GM23338 (cell line): Measurements from ENCODE around the gene MSS51. TPM values are rescaled to one million over a fixed set of nuclear protein-coding genes. Genes with fewer than 3 reads are reported as not detected.

Experiments
- ATAC-seq: fragments of 200-7000 bp; cut with Tn5 transposase; 3 replicates; pipeline ENCODE4 v1.9.1; 2020
- DNase-seq: peaks from one replicate; pipeline ENCODE4 v3.0.0-alpha.2; 2015; ENCODE audit warnings: low spot score
- H2AFZ ChIP-seq: fragments of 200-600 bp; sonication (generic); 2 replicates; pipeline ENCODE4 v1.8.0; 2016; ENCODE audit warnings: antibody characterized with exemption, mild to moderate bottlenecking, moderate library complexity
- H3F3A ChIP-seq: fragments of 200-600 bp; sonication (generic); replicated peaks from 2 replicates; pipeline ENCODE4 v1.8.0; 2017; ENCODE audit warnings: antibody characterized with exemption, mixed run types, low read depth
- H3K27ac ChIP-seq: fragments of 200-600 bp; sonication (generic); 2 replicates; pipeline ENCODE4 v1.6.1; 2016; ENCODE audit warnings: low read depth
- H3K27me3 ChIP-seq: fragments of 200-600 bp; sonication (generic); 2 replicates; pipeline ENCODE4 v1.8.0; 2016; ENCODE audit warnings: mild to moderate bottlenecking, mixed run types, moderate library complexity; ENCODE audit not compliant: insufficient read depth
- H3K36me3 ChIP-seq: fragments of 200-600 bp; sonication (generic); 2 replicates; pipeline ENCODE4 v1.8.0; 2016; ENCODE audit warnings: mild to moderate bottlenecking; ENCODE audit not compliant: insufficient read depth
- H3K4me1 ChIP-seq: fragments of 200-600 bp; sonication (generic); 2 replicates; pipeline ENCODE4 v1.8.0; 2016; ENCODE audit warnings: mild to moderate bottlenecking, moderate library complexity; ENCODE audit not compliant: insufficient read depth
- H3K4me2 ChIP-seq: fragments of 200-600 bp; sonication (generic); 2 replicates; pipeline ENCODE4 v1.7.1; 2017; ENCODE audit warnings: mixed run types
- H3K4me3 ChIP-seq: fragments of 200-600 bp; sonication (generic); 2 replicates; pipeline ENCODE4 v1.6.1; 2016; ENCODE audit warnings: mixed run types
- H3K79me2 ChIP-seq: fragments of 200-600 bp; sonication (generic); replicated peaks from 2 replicates; pipeline ENCODE4 v1.8.0; 2017; ENCODE audit warnings: mild to moderate bottlenecking; ENCODE audit not compliant: insufficient read depth
- H3K9me2 ChIP-seq: fragments of 200-600 bp; sonication (generic); 2 replicates; pipeline ENCODE4 v1.8.0; 2017; ENCODE audit not compliant: insufficient read depth
- H4K20me1 ChIP-seq: fragments of 200-600 bp; sonication (generic); replicated peaks from 2 replicates; pipeline ENCODE4 v1.8.0; 2017; ENCODE audit warnings: mild to moderate bottlenecking; ENCODE audit not compliant: insufficient read depth
- H3K27ac Mint-ChIP-seq: 2 replicates; pipeline ENCODE4 v1.8.0; 2020; ENCODE audit warnings: inconsistent platforms, mild to moderate bottlenecking, moderate library complexity, mixed read lengths
- H3K27me3 Mint-ChIP-seq: 3 replicates; pipeline ENCODE4 v1.8.0; 2022; ENCODE audit warnings: low read depth, mild to moderate bottlenecking, moderate library complexity, mixed read lengths, inconsistent platforms; ENCODE audit not compliant: insufficient read depth, poor library complexity
- H3K36me3 Mint-ChIP-seq: 3 replicates; pipeline ENCODE4 v1.8.0; 2021; ENCODE audit warnings: low read depth, mild to moderate bottlenecking, inconsistent platforms, moderate library complexity, mixed read lengths
- H3K4me1 Mint-ChIP-seq: 3 replicates; pipeline ENCODE4 v1.8.0; 2020; ENCODE audit warnings: mild to moderate bottlenecking, inconsistent platforms, mixed read lengths
- H3K4me3 Mint-ChIP-seq: 3 replicates; pipeline ENCODE4 v1.8.0; 2021; ENCODE audit warnings: moderate library complexity, mild to moderate bottlenecking, inconsistent platforms, mixed read lengths
- H3K9me3 Mint-ChIP-seq: 3 replicates; pipeline ENCODE4 v1.8.0; 2020; ENCODE audit warnings: moderate library complexity, mild to moderate bottlenecking, inconsistent platforms, mixed read lengths
- CREB1 ChIP-seq: fragments of 250-450 bp; sonication (Bioruptor Pico); IDR thresholded peaks from 2 replicates; pipeline ENCODE4 v1.5.0; 2020; ENCODE audit warnings: low read depth, mild to moderate bottlenecking, moderate library complexity
- ETS1 ChIP-seq: IDR thresholded peaks from 2 replicates; pipeline ENCODE4 v1.6.1; 2016; ENCODE audit warnings: antibody characterized with exemption
- EZH2 ChIP-seq: fragments of 200-600 bp; sonication (generic); IDR thresholded peaks from one replicate; pipeline ENCODE4 v1.8.0; 2017; ENCODE audit warnings: antibody characterized with exemption, mild to moderate bottlenecking, low read depth; ENCODE audit not compliant: unreplicated experiment
- EZH2phosphoT487 ChIP-seq: fragments of 200-600 bp; sonication (generic); IDR thresholded peaks from one replicate; pipeline ENCODE4 v1.8.1; 2018; ENCODE audit warnings: antibody characterized with exemption; ENCODE audit not compliant: unreplicated experiment
- POLR2AphosphoS5 ChIP-seq: IDR thresholded peaks from 2 replicates; pipeline ENCODE4 v1.6.1; 2016; ENCODE audit warnings: antibody characterized with exemption, low read depth
- REST ChIP-seq: IDR thresholded peaks from one replicate; pipeline ENCODE4 v1.6.1; 2018; ENCODE audit warnings: antibody characterized with exemption; ENCODE audit not compliant: unreplicated experiment
- STAT1 ChIP-seq: IDR thresholded peaks from one replicate; pipeline ENCODE4 v1.6.1; 2016; ENCODE audit warnings: antibody characterized with exemption; ENCODE audit not compliant: unreplicated experiment
- ZNF331 ChIP-seq: fragments of 250-450 bp; sonication (Bioruptor Pico); IDR thresholded peaks from 2 replicates; pipeline ENCODE4 v1.5.0; 2020; ENCODE audit warnings: low read depth, mild to moderate bottlenecking, moderate library complexity
- polyA plus RNA-seq: library from polyadenylated mRNA; unstranded; fragments of >200 nt; fragmentation: Nextera tagmentation; extraction: Ambion mirVana; gene quantifications from 2 replicates; pipeline ENCODE4 v1.2.1, GENCODE V29; 2016
- total RNA-seq: library from RNA; depleted of rRNA; stranded (reverse); fragments of >200 nt; shearing (Covaris generic); gene quantifications from 2 replicates; pipeline ENCODE4 v1.2.3, GENCODE V29; 2014
- TF ChIP-seq, protein P1 (sequence below): fragments of 250-450 bp; sonication (Bioruptor Pico); IDR thresholded peaks from 2 replicates; pipeline ENCODE4 v1.5.0; 2020; ENCODE audit warnings: mild to moderate bottlenecking, moderate library complexity
- TF ChIP-seq, protein P2 (sequence below), 2 experiments: fragments of 200-600 bp in 1 of 2; sonication (generic) in 1 of 2; conservative IDR thresholded peaks; 2 replicates each; pipeline versions ENCODE4 v1.5.1 to v1.6.1; 2016 to 2017; ENCODE audit warnings: antibody characterized with exemption in 2 of 2, low read depth in 2 of 2, mild to moderate bottlenecking in 2 of 2, moderate library complexity in 1 of 2

Gene MSS51
- total and polyA plus RNA-seq, 2 experiments from 2014 or later = 1.1 to 5.1 TPM

DNA sequence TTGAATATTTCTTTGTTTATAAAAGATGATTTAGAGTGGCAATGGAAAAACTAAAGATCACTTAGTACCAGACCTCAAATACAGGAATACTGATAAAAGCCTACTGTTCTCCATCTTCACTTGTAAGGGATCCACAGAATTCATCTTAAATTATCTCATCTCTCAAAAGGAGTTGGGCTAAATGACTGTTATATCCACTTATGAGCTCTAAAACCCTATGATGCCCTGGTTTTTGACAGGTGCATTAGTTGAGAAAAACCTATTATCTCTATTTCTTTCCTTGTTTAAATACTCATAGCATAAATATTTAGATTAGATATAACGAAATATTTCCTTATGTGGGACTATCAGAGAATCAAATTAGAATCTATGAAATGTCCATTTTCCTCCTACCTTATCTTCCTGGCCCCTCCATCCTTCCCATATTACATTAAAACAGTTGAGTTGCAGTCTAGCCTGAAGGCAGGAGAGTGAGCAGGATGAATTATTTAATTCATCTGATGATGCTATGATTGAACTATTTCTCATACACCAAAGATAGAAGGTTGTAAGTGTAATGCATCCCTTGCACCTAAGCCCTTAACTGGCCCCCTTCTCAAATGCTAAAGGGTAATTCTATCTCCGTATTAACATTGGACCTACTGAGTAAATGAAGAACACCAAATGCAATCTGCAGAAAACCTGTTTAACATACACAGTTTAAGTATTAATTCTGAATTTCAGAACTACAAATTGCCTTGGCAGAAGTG, 32.8 kb upstream of the MSS51 start (continued):
- TF ChIP-seq, protein P1, sequence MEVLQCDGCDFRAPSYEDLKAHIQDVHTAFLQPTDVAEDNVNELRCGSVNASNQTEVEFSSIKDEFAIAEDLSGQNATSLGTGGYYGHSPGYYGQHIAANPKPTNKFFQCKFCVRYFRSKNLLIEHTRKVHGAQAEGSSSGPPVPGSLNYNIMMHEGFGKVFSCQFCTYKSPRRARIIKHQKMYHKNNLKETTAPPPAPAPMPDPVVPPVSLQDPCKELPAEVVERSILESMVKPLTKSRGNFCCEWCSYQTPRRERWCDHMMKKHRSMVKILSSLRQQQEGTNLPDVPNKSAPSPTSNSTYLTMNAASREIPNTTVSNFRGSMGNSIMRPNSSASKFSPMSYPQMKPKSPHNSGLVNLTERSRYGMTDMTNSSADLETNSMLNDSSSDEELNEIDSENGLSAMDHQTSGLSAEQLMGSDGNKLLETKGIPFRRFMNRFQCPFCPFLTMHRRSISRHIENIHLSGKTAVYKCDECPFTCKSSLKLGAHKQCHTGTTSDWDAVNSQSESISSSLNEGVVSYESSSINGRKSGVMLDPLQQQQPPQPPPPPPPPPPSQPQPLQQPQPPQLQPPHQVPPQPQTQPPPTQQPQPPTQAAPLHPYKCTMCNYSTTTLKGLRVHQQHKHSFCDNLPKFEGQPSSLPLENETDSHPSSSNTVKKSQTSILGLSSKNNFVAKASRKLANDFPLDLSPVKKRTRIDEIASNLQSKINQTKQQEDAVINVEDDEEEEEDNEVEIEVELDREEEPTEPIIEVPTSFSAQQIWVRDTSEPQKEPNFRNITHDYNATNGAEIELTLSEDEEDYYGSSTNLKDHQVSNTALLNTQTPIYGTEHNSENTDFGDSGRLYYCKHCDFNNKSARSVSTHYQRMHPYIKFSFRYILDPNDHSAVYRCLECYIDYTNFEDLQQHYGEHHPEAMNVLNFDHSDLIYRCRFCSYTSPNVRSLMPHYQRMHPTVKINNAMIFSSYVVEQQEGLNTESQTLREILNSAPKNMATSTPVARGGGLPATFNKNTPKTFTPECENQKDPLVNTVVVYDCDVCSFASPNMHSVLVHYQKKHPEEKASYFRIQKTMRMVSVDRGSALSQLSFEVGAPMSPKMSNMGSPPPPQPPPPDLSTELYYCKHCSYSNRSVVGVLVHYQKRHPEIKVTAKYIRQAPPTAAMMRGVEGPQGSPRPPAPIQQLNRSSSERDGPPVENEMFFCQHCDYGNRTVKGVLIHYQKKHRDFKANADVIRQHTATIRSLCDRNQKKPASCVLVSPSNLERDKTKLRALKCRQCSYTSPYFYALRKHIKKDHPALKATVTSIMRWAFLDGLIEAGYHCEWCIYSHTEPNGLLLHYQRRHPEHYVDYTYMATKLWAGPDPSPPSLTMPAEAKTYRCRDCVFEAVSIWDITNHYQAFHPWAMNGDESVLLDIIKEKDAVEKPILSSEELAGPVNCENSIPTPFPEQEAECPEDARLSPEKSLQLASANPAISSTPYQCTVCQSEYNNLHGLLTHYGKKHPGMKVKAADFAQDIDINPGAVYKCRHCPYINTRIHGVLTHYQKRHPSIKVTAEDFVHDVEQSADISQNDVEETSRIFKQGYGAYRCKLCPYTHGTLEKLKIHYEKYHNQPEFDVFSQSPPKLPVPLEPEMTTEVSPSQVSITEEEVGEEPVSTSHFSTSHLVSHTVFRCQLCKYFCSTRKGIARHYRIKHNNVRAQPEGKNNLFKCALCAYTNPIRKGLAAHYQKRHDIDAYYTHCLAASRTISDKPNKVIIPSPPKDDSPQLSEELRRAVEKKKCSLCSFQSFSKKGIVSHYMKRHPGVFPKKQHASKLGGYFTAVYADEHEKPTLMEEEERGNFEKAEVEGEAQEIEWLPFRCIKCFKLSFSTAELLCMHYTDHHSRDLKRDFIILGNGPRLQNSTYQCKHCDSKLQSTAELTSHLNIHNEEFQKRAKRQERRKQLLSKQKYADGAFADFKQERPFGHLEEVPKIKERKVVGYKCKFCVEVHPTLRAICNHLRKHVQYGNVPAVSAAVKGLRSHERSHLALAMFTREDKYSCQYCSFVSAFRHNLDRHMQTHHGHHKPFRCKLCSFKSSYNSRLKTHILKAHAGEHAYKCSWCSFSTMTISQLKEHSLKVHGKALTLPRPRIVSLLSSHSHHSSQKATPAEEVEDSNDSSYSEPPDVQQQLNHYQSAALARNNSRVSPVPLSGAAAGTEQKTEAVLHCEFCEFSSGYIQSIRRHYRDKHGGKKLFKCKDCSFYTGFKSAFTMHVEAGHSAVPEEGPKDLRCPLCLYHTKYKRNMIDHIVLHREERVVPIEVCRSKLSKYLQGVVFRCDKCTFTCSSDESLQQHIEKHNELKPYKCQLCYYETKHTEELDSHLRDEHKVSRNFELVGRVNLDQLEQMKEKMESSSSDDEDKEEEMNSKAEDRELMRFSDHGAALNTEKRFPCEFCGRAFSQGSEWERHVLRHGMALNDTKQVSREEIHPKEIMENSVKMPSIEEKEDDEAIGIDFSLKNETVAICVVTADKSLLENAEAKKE (CRISPR knock-in tag) = no peak
- TF ChIP-seq, protein P2, sequence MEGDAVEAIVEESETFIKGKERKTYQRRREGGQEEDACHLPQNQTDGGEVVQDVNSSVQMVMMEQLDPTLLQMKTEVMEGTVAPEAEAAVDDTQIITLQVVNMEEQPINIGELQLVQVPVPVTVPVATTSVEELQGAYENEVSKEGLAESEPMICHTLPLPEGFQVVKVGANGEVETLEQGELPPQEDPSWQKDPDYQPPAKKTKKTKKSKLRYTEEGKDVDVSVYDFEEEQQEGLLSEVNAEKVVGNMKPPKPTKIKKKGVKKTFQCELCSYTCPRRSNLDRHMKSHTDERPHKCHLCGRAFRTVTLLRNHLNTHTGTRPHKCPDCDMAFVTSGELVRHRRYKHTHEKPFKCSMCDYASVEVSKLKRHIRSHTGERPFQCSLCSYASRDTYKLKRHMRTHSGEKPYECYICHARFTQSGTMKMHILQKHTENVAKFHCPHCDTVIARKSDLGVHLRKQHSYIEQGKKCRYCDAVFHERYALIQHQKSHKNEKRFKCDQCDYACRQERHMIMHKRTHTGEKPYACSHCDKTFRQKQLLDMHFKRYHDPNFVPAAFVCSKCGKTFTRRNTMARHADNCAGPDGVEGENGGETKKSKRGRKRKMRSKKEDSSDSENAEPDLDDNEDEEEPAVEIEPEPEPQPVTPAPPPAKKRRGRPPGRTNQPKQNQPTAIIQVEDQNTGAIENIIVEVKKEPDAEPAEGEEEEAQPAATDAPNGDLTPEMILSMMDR (conservative IDR thresholded peaks at IDR 0.05; ENCODE audit: low read depth in 2 of 2) = no peak
- no peak for TF ChIP-seq EZH2phosphoT487

GRCh38 chr10:73460897-73461296, 27.5 kb upstream of the MSS51 start:
- H3K4me1 Mint-ChIP-seq = peaks cover 6% of the 10 kb centered on the region; the same call in 2 of the 3 replicates
- no peaks in the 10 kb centered on the region for H3K4me1 ChIP-seq
- no peaks in the 10 kb centered on the region for H3K9me2 ChIP-seq
- H3K9me3 Mint-ChIP-seq = no peaks in the 10 kb centered on the region
- no peaks in the 10 kb centered on the region for H4K20me1 ChIP-seq
- H3K36me3 Mint-ChIP-seq = peaks cover 5% of the 10 kb centered on the region
- no peak overlapping the region for H2AFZ ChIP-seq
- H3K27ac Mint-ChIP-seq = no peak overlapping the region
- H3K27ac ChIP-seq = no peak overlapping the region
- no peaks in the 10 kb centered on the region for H3K27me3 ChIP-seq
- no peaks in the 10 kb centered on the region for H3K79me2 ChIP-seq
- ATAC-seq (no peak), DNase-seq (no peak)
- H3K4me2 ChIP-seq = no peak overlapping the region
- H3F3A ChIP-seq = no peaks in the 10 kb centered on the region
- H3K27me3 Mint-ChIP-seq = peaks cover 5% of the 10 kb centered on the region
- no peaks in the 10 kb centered on the region for H3K36me3 ChIP-seq
- no peak overlapping the region for H3K4me3 ChIP-seq
- no peak overlapping the region for H3K4me3 Mint-ChIP-seq
- TF ChIP-seq ZNF331 (no peak), ETS1 (no peak), STAT1 (no peak), POLR2AphosphoS5 (no peak), EZH2 (no peak), CREB1 (CRISPR knock-in tag) (no peak), REST (no peak)
